T-helper 1 cell (primary cell): ENCODE data around the gene TMEM82.

Experiments used
- DNase-seq, 5 donors: peaks; one replicate each; pipeline ENCODE4 v3.0.0-alpha.2; 2012 to 2020

The TMEM82 gene

GRCh38 chr1:15722411-15722810, 19.9 kb upstream of the TMEM82 start:
- DNase-seq = no peak

GRCh38 chr1:15722836-15723532, 19.3 kb upstream of the TMEM82 start:
- DNase-seq = no peak

GRCh38 chr1:15723631-15724246, 18.6 kb upstream of the TMEM82 start:
- DNase-seq = no peak

GRCh38 chr1:15724949-15725880, 17.1 kb upstream of the TMEM82 start:
- no peak for DNase-seq

DNA sequence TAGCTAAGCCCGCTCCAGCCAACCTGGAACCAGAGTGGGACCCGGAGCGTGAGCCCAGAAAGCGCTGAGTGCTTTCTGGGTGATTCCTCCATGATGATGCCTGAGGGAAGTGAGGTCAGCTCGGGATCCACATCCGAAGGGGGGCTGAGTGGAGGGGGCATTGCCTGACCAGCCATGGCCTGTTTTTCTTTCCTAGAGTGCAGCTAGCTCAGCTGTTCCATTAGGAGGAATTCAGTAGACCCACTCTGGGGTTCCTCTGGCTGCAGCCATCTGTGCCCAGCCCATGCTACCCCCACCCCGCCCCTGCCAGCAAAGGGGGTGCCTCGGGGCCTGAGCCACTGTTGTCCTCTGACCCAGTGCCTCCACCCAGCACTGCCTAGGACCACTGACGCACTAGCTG, 15.8 kb upstream of the TMEM82 start:
- no peak for DNase-seq

GRCh38 chr1:15727021-15727420, 15.3 kb upstream of the TMEM82 start:
- DNase-seq = no peak

GRCh38 chr1:15727424-15727823, 14.9 kb upstream of the TMEM82 start:
- no peak for DNase-seq

DNA sequence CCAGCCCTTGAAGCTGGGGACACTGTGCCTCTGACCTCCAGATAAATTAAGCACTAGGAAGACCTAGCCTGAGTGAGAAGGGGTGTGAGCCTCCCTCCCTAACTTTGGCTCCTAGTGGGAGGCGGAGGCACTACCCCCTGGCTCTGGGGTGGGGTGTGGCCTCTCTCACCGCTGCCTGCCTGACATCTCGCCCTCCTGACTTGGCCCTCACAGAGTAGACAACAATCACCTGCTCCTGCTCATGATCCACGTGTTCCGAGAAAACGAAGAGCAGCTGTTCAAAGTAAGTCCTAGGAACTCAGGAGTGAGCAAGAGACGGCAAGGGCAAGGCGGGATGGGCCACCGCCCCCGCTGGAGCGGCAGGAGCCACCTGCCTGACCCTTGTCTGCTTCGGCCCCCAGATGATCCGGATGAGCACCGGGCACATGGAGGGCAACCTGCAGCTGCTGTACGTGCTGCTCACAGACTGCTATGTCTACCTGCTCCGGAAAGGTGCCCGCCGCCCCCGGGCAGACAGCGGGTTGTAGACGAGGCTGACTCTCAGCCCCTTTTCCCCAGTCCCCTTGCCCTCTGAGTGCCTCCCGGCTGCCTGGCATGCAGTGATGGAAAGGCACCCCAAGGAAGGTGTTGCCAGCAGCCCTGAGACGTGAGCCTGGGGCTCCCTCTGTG, 14.3 kb upstream of the TMEM82 start:
- no peak for DNase-seq

GRCh38 chr1:15728937-15729657, 13.2 kb upstream of the TMEM82 start:
- DNase-seq = no peak

- DNase-seq = no peak
Measured at GRCh38 chr1:15730423-15730822, 11.9 kb upstream of the TMEM82 start.

DNA sequence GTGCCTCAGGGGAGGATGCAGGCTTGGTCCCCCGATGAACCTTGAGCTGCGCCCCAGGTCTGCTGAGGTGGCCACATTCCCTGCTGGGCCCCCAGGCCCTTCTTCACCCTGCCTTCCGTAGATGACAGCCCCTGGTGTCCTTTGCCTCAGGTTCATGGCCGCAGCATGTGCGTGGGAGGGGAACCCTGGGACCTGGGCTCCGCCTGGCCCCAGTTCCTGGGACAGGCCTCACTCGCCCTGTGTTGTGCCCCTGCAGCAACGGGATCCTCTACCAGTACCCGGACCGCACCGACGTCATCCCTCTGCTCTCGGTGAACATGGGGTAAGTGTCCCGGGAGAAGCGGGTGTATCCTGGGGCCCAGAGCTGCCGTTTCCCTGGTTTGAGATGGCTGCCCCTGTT, 11.4 kb upstream of the TMEM82 start:
- DNase-seq = no peak

- DNase-seq = no peak
Measured at GRCh38 chr1:15731735-15732685, 10.3 kb upstream of the TMEM82 start.

- no peak for DNase-seq
Measured at GRCh38 chr1:15732686-15733081, 9.6 kb upstream of the TMEM82 start.

DNA sequence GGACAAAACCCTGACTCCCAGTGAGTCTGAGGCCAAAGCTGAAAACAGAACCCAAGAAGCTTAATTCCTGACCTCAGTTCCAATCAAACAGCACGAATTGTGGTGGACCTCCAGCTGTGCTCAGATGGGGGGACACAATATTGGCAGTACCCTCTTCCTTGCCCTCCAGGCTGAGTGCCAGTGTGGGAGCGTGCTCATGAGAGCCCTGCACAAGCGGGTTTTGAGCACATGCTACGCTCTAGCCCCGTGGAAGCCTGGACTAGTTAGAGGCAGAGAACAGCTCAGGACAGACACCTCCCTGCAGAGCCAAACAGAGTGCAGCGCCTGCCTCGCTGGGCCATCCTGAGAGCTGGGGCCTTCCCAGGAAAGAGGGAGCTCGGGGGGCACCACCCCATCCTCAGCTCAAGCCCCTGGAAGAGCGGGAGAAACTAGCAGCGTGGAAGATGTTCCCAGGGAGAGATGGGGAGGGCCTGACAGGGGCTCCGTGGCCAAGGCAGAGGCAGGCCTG, 9.0 kb upstream of the TMEM82 start:
- no peak for DNase-seq

- no peak for DNase-seq
Measured at GRCh38 chr1:15733726-15734226, 8.5 kb upstream of the TMEM82 start.

DNA sequence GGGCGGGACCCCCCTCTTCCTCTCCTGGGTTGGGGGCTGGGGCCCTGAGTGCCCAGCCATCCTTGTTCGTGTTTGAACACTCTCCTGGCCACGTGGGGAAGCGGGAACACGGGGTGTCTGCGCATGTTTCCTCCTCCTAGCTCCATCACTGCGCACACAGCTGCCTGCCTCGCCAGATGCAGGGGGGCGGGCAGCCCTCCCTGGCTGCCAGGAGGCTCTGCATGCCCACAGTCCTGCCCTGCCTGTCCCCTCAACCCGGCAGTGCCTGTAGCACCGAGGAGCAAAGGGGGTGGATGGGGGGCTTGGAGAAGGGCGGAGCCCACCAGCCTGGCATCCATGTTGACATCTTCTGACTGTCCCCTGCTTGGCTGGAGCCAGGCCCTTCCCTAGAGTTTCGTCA, 8.0 kb upstream of the TMEM82 start:
- no peak for DNase-seq

- no peak for DNase-seq
Measured at GRCh38 chr1:15734901-15735300, 7.4 kb upstream of the TMEM82 start.

DNA sequence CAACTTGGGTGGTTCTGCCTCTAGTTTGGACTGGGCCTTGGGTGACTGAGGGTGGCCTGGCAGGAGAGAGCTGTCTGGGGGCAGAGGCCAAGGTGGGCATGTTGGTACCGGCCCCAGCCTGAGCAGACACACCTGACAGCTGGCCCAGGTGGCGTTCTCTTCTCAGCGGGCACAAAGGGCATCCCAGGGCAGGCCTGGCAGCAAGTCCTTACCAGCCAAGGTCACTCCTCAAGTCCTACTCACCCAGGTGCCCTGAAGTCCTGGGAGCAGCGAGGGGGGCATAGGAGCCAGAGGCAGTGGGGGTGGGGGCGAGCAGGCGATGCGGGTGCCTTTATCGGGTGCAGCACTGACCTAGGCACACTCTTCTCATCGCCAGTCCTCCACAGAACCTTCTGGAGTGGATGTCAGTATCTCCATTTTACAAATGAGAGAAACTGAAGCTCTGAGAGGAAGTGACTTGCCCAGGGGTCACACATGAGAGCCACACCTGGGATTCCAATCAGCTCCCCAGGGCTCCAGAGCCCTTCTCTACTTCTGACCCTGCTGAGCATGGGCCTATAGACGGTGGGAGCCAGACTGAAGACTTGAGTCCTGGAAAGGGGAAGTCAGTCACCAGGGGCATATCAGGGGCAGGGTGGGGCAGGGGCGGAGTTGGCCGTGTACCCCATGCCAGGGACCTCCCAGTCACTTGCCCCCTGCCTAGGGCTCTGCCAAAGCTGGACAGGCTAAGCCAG, 6.8 kb upstream of the TMEM82 start:
- no peak for DNase-seq

DNA sequence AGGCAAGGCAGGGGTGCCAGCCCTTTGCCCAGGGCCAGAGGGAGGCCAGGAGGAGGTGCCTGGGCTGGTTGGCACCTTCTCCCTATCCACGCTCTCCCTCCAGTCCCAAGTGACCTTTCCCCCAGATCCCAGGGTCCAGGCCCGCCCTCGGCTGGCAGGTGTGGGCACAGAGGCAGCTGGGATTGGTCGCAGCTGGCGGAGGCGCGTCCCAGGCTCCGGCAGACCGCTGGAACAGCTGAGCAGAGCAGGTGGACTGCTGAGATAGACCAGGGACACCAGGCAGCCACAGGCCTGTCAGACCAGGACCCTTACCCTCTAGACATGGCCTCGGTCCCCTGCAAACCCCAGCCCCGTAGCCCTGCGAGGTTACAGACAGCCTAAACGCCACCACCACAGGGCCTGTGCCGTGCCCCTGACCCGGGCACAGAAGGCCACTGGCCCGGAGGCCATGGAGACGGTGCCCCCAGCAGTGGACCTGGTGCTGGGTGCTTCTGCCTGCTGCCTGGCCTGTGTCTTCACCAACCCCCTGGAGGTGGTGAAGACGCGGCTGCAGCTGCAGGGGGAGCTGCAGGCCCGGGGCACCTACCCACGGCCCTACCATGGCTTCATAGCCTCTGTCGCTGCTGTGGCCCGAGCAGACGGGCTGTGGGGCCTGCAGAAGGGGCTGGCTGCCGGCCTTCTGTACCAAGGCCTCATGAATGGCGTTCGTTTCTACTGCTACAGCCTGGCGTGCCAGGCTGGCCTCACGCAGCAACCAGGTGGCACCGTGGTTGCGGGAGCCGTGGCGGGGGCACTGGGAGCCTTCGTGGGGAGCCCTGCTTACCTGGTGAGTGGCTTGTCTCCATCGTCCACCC, 6.0 kb upstream of the TMEM82 start, which contains the start of gene SLC25A34:
SLC25A34 (plus strand) TSS at position 221 of the 854 bp plus-strand sequence; CDS start at position 449, 228 bp downstream.
- DNase-seq = no peak
